ENCODE data around the gene ATXN10.
"Not testable (repeated sequence)": the region's sequence is repeated elsewhere in the genome, so short reads cannot be mapped to it uniquely, and the experiment has no call there.

The ATXN10 gene

DNA sequence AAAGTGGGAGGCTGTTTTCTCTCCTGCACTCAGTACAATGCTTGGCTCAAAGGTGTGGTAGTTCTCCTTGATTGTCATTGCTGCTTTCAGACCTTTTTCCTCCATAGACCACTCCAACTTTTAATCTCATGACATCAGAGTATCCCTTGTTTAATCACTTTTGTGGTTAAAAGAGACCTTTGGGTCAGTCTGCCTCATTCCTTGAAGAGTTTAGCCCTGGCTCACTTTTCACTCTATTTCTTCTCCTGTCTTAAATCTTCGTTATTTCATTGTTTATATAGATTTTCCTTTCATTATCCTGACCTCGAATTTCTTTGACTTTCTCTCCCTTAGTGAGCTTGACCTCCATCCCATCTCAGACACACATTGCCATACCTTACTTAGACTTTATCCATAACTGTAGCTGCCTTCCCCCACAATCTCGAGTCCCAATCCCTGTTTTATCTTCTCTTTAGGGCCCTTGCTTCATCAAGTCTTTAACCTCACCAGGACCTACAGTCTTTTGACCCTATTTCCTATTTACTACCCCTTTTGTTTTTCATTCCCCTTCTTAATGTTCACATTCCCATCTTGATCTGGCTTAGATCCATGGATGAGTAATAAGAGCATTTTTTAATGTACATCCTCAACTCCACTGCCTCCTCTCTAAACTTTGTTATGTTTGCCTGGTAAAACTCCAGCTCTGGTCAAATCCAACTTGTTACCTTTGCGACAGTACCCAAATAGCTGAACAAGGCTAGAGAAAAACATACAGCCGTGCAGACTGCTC is 9.5 kb downstream of the ATXN10 start:
- FAIRE-seq: no peak

DNA sequence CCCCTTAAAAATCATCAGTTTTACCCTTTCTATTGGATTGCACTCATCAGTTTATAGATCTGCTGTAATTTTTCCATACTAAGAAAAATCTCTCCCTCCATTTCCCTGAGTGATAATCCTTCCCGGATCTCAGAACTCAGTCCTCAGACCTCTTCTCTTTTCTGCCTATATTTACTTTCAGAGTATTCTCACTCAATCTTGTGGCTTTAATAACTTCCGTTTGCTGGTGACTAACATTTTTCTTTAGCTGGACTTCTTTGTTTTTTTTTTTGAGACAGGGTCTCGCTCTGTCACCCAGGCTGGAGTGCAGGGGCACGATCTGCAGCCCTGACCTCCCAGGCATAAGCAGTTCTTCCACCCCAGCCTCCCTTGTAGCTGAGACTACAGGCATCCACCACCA is 10.4 kb downstream of the ATXN10 start:
- no peak for FAIRE-seq

DNA sequence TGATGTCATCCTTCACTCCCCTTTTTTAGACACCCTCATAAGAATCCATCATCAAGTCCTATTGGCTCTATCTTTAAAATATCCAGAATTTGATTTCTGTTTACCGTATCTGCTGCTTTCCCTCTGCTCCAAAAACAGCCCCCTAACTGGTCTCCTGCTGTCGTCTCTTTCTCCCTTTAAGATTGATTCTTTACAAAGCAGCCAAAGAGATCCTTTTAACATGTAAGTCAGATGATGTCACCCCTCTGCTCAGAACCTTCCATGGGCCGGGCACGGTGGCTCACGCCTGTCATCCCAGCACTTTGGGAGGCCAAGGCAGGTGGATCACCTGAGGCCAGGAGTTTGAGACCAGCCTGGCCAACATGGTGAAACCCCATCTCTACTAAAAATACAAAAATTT is 11.1 kb downstream of the ATXN10 start:
- FAIRE-seq: not testable (repeated sequence)

DNA sequence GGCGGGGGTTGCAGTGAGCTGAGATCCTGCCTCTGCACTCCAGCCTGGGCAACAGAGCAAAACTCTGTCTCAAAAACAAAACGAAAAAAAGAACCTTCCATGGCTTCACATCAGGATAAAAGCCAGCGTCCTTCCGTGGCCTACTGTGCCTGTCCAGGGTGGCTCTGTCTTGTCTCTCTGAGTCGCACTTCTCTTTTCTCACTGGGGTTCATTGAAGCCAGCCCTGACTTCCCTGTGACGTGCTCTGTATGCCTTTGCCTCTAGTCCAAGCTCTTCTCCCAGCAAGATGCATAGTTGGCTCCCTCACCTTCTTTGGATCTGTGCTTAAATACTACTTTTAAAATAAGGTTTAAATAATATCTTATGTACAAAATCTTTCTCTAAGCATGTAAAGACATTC is 11.6 kb downstream of the ATXN10 start:
- FAIRE-seq: no peak

DNA sequence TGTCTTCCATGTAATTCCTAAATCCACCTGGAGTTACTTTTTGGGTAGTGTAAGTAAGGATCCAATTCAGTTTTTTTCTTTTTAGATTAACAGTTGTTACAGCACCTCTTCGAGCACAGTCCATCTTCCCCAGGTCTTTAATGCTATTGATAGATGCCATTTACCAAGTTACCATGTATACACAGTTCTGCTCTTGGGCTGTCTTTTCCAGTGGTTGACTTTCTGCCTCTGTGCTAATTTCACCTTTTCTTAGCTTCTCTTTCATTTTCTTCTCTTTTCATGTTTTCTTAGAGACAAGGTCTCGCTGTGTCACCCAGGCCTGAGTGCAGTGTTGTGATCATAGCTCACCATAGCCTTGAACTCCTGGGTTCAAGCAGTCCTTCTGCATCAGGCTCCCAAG is 12.0 kb downstream of the ATXN10 start:
- FAIRE-seq: no peak

DNA sequence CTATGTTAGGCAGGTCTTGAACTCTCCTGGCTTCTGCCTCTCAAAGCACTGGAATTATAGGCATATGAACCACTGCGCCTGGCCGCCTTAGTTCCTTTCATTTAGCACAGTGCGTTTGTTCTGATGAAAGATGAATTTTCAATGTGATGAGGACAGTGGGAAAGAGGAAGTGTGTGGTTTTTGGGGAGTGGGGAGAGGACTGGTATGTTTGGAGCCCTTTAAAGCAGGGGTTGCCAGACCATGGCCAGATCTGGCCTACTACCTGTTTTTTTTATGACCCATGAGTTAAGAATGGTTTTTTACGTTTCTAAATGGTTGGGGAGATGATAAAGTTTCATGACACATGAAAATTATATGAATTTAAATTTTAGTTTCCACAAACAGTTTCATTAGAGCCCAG is 12.5 kb downstream of the ATXN10 start:
- no peak for FAIRE-seq

DNA sequence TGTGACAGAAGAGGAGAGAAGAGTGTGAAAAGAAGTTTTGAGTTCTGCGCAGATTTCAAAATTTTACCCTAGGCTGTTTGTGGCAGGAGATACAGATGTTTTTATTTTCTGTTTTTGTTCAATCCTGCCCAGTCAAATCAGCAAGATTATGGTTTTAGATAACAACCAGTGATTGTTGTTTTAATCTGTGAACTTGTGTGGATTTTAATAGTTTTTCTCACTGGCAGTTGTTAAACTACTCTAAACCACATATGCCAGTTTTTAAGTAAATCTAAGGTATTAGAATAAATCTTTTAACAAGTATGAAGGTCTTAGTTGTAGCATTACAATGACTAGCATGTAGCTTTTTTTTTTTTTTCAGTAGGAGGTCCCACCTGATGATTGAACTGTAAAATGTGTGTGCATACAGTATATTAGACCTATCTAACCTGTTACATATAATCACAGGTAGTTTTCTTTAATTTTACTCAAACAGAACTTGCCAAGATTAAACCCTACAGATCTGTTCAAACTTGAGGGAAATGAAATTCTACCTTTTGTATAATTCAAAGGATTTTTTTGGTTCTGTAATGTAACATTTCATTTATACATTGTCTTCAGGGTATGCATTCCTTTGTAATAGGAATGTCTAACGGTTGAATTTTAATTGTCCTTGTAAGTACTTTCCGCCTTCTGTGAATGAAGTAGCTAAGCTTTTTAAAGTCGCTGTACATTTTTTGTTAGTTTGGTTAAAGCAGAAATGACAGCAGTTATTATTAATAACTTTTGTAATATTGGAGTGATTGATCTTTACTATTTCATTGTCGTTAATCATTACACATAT is 13.3 kb downstream of the ATXN10 start:
- FAIRE-seq: peak; percentile 80

DNA sequence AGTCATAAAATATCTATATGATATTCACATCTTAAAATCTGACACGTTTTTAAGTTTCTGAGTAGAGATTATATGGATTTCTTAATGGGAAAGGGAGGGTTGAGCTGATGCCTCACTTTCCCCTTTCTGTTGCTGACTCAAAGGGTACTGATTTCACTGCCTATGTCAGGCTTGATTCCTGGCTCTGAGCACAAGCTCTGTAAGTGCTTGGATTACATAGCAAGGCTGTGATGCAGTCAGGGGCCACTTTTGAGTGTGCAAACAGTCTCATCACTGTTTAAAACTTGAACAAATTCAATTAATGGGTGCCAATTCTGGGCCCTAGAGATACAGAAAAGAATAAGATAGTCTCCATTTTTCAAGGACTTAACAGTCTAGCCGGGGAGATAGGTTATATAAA is 14.4 kb downstream of the ATXN10 start:
- no peak for FAIRE-seq

DNA sequence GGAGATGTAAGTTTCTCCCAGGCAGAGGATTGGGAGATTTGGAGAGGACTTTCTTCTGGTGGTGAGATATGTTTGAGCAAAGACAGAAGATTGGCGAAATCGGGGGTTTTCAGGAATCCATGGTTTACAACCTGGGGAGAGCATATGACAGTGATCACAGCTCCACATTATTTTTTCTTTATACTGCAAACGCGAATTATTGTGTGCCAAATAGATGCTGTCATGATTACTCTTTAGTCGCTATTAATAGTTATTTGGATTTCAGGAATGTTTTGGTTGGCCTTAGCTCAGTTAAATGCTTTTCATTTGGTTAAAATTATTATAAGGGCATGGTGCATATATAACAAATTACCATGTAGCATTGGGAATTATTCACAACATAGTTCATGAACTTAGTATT is 15.2 kb downstream of the ATXN10 start:
- no peak for FAIRE-seq

DNA sequence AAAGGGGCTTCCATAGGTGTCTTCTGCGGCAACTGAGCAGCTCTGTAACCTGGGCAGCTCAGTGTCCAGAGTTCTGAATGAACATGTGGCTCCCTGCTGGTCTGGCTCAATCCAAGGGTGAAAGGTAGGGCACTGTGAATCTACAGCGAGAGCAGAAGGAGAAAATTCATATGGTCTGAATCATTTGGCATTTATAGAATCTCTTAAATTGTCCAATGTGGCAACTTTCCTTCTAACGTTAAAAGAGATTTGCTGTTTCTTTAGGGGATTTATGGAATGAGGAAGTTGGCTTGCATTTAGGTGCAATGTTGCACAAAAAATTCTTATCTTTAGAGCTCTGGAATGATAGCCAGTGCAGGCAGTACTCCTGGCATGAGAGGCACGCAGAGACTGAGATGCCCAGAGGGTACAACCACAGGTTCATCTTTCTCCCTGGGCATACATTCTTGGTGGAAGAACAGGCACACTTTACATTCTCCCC is 17.0 kb downstream of the ATXN10 start:
- FAIRE-seq: no peak

DNA sequence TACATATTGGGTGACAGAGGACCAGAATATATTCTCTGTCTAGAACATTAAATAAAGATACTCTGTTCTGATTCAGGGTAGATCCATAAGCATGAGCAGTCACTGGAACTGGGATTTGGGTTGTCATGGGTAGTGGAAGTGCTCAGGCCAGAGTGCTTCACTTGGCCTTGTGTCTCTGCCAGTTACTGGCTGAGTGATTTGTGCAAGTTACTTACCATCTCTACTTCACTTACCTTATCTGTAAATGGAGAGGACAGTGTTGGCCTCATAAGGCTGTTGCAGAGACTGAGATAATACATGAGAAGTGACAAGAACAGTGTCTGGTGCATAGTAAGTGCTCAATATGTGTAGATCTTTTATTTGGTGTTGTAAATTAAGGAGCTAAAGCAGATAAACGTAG is 17.6 kb downstream of the ATXN10 start:
- no peak for FAIRE-seq

DNA sequence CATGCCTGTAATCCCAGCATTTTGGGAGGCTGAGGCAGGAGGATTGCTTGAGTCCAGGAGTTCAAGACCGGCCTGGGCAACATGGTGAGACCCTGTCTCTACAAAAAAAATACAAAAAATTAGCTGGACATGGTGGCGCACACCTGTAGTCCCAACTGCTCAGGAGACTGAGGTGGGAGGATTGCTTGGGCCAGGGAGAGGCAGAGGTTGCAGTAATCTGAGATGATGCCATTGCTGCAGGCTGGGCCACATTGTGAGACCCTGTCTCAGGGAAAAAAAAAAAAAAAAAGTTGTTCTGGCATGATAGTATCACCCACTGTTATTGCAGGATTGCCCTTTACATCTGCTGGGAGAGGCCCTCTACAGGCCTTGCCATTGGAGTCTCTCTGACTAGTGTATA is 18.4 kb downstream of the ATXN10 start:
- no peak for FAIRE-seq

DNA sequence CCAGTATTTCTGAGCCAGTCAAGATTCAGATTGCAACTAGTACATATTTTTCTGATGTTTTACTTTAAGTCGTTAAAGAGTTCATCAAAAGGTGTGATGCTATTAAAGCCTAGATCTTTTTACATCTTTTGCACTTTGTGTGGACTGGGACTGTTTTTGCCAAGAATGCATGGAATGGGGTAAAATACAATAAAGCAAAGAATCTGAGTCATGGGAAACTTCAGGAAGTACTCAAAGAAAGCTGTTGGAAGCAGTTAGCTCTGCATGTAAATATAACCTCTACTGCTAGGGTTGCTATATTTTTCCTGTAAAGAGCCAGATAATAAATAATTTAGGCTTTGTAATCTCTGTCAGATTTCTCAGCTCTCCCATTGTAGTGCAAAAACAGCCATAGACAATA is 20.9 kb downstream of the ATXN10 start:
- FAIRE-seq: no peak

DNA sequence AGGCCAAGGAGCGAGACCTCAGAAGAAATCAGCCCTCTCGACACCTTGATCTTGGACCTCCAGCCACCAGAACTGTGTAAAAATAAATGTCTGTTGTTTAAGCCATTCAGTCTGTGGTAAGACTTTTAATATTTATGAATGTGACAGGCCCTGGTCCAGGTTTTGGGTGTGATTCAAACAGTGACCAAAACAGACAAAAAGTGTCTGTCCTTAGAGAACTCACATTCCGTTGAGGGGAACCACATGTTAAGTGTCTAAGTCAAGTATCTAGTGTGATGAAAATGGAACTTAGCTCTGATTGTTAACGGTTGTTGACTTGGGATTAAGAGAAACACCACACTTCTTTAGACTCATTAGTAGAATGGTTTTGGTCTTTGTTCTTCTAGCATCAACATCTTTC is 22.2 kb downstream of the ATXN10 start:
- FAIRE-seq: no peak

DNA sequence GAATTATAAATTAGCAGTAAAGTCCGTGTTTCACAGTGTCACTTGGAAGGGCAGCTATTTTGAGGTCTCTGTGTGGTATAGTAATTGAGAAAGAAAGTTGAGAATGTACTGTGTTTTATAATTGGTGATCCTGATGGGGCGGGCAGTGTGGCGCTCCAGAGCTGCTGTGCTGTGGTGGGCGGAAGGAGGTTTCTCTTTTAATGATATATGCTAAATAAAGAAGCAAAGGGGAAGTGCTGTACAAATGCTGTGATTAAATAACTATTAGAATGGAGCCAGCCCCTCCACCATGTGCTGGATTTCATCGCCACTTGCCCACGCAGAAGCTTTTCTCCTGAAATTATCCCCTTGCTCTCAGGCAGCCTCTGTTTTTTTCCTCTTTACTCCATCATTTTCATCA is 24.6 kb downstream of the ATXN10 start:
- no peak for FAIRE-seq

DNA sequence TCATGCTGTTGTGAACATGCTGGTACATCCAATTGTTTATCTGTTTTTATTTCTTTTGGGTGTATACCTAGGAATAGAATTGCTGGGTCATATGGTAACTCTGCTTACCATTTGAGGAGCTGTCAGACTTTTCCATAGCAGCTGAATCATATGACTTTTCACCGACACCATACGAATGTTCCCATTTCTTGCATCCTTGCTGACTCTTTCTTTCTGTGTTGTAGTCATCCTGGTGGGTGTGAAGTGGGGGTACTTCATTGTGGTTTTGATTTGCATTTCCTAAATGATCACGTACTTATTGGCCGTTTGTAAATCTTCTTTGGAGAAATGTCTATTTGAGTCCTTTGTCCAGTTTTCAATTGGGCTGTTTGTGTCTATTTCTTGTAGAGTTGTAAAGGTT is 26.5 kb downstream of the ATXN10 start:
- no peak for FAIRE-seq

DNA sequence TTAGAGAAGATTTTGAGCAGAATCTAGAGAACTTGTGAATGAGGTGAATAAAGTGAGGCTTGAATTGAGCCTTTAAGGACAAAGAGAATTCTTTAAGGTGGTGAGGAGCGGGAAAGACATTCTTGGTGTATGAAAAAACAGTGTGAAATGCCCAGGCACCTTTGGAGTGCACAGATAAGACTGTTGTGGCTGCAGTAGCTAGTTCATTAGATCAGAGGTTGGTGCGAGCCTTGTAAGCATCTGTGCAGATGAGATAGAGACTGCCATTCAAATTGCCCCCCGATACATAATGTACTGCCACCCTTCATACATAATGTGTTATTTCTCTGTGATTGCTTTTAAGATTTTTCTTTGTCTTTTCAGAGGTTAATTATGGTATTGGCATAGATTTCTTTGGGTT is 31.3 kb downstream of the ATXN10 start:
- no peak for FAIRE-seq

DNA sequence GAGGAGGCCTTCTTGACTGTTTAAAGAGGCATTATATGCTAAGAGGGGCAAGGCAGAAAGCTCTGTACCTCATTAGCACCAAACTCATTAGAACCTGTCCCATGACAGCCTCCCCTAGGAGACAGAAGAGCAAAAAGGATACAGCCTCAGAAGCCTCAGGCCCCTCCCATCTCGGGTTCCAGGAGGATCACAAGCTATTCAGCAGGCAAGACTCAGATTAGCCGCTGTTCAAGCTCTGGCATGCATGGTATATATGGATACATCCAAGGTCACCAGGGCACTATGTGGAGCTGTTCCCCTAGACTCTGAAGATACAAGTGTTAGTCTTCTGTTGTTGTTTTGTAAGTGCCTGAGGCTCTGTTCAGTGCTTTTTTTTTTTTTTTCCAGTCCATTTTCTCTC is 32.1 kb downstream of the ATXN10 start:
- no peak for FAIRE-seq

DNA sequence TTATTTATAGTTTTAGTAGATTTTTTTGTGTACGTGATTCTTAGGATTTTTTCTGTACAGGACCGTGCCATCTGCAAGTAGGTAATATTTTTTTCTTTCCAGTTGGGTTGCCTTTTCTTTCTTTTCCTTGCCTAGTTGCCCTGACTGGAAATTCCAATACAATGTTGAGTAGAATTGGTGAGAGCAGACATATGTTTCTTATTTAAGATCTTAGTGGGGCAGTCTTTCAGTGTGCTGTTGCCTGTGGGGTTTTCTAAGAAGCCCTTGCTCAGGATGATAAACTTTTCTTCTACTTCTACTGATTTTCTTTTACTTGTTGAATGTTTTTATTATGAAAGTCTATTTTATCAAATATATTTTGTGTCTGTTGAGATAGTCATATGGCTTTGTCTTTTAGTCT is 33.0 kb downstream of the ATXN10 start:
- no peak for FAIRE-seq

DNA sequence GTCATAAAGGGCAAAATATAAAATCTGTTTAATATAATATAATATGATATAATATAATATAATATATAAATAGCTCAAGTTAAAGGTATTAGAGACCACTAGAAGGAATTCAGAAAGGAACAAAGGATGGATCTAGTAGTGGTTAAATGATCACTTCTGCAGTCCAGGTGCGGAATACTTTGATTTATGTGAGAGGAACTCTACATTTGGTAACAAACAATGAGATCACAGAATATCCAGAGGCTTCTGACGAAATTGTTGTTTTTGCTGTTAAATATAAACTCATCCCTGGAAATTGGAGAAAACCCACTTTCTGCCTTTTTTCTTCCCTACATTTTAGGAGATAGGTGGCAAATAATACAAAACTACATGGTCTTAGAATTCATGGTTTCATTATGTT is 36.0 kb downstream of the ATXN10 start:
- no peak for FAIRE-seq

DNA sequence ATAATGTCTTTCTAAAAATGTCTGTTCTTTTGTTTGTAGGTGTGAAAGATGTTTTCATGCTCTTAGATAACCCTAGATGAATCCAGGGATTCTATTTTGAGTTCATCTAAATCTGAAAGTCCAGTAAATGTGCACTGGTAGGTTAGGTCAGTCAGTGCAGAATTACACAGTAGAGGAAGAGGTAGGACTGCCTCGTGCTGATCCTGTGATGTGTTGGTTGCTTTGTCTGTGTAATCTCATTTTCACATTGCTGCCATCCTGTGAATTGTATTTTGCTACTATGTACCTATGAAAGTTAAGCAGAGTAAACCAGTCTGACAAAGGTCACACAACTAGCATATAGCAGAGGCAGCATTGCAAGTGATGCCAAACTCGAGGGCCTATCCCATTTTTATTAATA is 36.5 kb downstream of the ATXN10 start:
- no peak for FAIRE-seq

DNA sequence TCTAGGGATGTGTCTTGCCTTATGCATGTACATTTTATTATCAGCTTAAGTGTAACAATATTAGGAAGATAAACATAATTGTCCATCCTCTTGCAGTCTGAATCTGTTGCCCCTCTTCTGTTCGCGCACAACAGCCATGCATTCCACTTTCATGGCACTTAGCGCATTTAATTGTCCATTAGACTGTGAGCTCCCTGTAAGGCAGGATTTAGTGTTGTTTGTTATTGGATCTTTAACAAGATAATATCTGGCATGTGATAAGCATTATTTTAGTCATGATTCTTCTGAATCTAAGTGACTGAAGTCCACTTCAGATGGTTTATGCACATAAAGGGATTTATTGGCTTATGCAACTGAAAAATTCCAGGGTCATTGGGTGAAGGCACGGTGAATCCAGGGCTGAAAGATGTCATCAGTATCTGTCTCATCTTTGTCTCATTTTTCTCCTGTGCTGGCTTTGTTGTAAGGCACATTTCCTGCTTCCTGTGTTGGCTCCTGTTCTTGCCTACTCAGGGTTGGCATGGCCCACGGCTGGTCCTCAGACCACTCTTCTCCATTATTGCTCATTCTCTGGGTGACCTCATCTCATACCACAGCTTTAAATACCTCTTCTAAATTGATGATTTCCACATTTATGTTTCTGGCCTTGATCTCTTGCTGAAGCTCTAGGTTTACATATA is 37.6 kb downstream of the ATXN10 start:
- no peak for FAIRE-seq

DNA sequence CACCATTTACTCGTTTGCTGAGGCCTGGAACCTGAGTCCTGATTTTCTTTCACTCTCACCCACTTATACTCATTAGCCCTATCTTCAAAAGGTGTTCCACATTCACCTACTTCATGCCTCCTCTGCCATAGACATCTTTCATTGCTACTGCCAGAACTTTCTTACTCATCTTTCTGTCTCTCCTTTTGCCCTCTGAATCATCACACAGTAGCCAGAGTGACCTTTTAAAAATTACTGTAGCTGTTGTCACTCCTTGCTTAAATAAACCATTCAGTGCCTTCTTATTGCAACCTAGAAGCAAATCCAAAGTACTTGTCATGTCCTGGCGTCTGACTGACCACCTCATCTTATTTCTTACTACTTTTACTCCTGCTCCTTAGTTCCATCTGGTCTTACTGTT is 38.2 kb downstream of the ATXN10 start:
- FAIRE-seq: no peak

DNA sequence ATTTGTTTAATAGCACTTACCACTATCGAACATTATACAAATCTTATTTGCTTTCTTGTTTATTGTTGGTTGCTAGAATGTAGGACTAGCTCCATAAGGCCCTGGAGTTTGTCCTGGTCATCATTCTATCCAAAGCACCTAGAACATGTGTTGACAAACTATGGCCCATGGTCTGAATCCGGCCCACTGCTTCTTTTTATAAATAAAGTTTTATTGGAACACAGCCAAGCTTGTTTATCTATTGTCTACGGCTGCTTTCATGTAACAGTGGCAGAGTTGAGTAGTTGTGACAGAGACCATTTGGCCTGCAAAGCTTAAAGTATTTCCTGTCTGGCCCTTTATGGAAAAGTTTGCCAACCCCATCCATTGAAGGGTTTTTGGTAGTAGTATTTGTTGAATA is 38.8 kb downstream of the ATXN10 start:
- FAIRE-seq: no peak
